MM.1S (cell line): ENCODE data around the gene CDK8.

Experiments used
- DNase-seq: peaks from one replicate; pipeline ENCODE4 v3.0.0-alpha.2; 2015
- H2AFZ ChIP-seq: fragments of 300-600 bp; sonication (generic); 2 replicates; pipeline ENCODE4 v1.6.0; 2016; ENCODE audit warnings: antibody characterized with exemption, low read length
- H3F3A ChIP-seq: fragments of 300-600 bp; sonication (generic); 2 replicates; pipeline ENCODE4 v1.6.1; 2016; ENCODE audit warnings: mild to moderate bottlenecking, antibody characterized with exemption, low read length, moderate library complexity, mixed read lengths; ENCODE audit not compliant: insufficient read depth
- H3K27ac ChIP-seq: fragments of 300-600 bp; sonication (generic); 2 replicates; pipeline ENCODE4 v1.5.1; 2016; ENCODE audit warnings: mild to moderate bottlenecking, low read length
- H3K27me3 ChIP-seq: fragments of 300-600 bp; sonication (generic); replicated peaks from 2 replicates; pipeline ENCODE4 v1.6.0; 2016; ENCODE audit warnings: low read length; ENCODE audit not compliant: insufficient read depth
- H3K36me3 ChIP-seq: fragments of 300-600 bp; sonication (generic); replicated peaks from 2 replicates; pipeline ENCODE4 v1.6.1; 2016; ENCODE audit warnings: mild to moderate bottlenecking, low read length, mixed read lengths; ENCODE audit not compliant: insufficient read depth
- H3K4me1 ChIP-seq: fragments of 300-600 bp; sonication (generic); 2 replicates; pipeline ENCODE4 v1.6.1; 2016; ENCODE audit warnings: low read length, mixed read lengths
- H3K4me2 ChIP-seq: fragments of 300-600 bp; sonication (generic); 2 replicates; pipeline ENCODE4 v1.6.0; 2016; ENCODE audit warnings: low read depth, low read length
- H3K4me3 ChIP-seq: fragments of 300-600 bp; sonication (generic); 2 replicates; pipeline ENCODE4 v1.5.1; 2016; ENCODE audit warnings: low read length, mixed read lengths
- H3K79me2 ChIP-seq: fragments of 300-600 bp; sonication (generic); 2 replicates; pipeline ENCODE4 v1.6.1; 2016; ENCODE audit warnings: mixed run types, low read length, mixed read lengths
- H3K9ac ChIP-seq: fragments of 300-600 bp; sonication (generic); 2 replicates; pipeline ENCODE4 v1.6.1; 2016; ENCODE audit warnings: low read length, mixed read lengths
- H3K9me2 ChIP-seq: fragments of 300-600 bp; sonication (generic); replicated peaks from 2 replicates; pipeline ENCODE4 v1.6.1; 2016; ENCODE audit warnings: mild to moderate bottlenecking, low read length, mixed read lengths; ENCODE audit not compliant: insufficient read depth
- H3K9me3 ChIP-seq: fragments of 300-600 bp; sonication (generic); replicated peaks from 2 replicates; pipeline ENCODE4 v1.6.1; 2016; ENCODE audit warnings: mild to moderate bottlenecking, low read length, mixed read lengths; ENCODE audit not compliant: insufficient read depth
- H4K20me1 ChIP-seq: fragments of 300-600 bp; sonication (generic); 2 replicates; pipeline ENCODE4 v1.6.1; 2016; ENCODE audit warnings: mild to moderate bottlenecking, low read length, moderate library complexity, mixed read lengths; ENCODE audit not compliant: insufficient read depth
- CTCF ChIP-seq: fragments of 300-600 bp; sonication (generic); IDR thresholded peaks from 2 replicates; pipeline ENCODE4 v1.5.1; 2016; ENCODE audit warnings: antibody characterized with exemption, low read length, mixed read lengths
- EZH2 ChIP-seq: fragments of 300-600 bp; sonication (generic); optimal IDR thresholded peaks from 2 replicates; pipeline ENCODE3; 2017; ENCODE audit warnings: low read depth, mild to moderate bottlenecking, antibody characterized with exemption, low read length, mixed read lengths
- EZH2phosphoT487 ChIP-seq: fragments of 300-600 bp; sonication (generic); IDR thresholded peaks from 2 replicates; pipeline ENCODE4 v1.6.1; 2018; ENCODE audit warnings: antibody characterized with exemption, low read length

Gene CDK8

GRCh38 chr13:26425443-26426358, 171.8 kb downstream of the CDK8 start:
- Histone ChIP-seq H3K4me1 (no peaks in the 10 kb centered on the region), H3K9ac (no peak overlapping the region), H3K4me3 (no peak overlapping the region), H3K36me3 (no peaks in the 10 kb centered on the region), H2AFZ (no peak overlapping the region), H3F3A (no peaks in the 10 kb centered on the region), H3K9me2 (no peaks in the 10 kb centered on the region), H3K4me2 (no peak overlapping the region), H3K9me3 (no peaks in the 10 kb centered on the region), H3K79me2 (no peaks in the 10 kb centered on the region), H3K27ac (no peak overlapping the region), H4K20me1 (no peaks in the 10 kb centered on the region), H3K27me3 (no peaks in the 10 kb centered on the region)
- no peak for DNase-seq
- no peak for TF ChIP-seq EZH2phosphoT487
- no peak for TF ChIP-seq EZH2
- no peak for TF ChIP-seq CTCF

GRCh38 chr13:26433776-26434175, 179.8 kb downstream of the CDK8 start:
- H2AFZ ChIP-seq = no peak overlapping the region
- H4K20me1 ChIP-seq = no peaks in the 10 kb centered on the region
- no peaks in the 10 kb centered on the region for H3K4me1 ChIP-seq
- no peak overlapping the region for H3K4me3 ChIP-seq
- TF ChIP-seq CTCF (no peak), EZH2phosphoT487 (no peak), EZH2 (no peak)
- H3K9me2 ChIP-seq = no peaks in the 10 kb centered on the region
- no peaks in the 10 kb centered on the region for H3K79me2 ChIP-seq
- DNase-seq = no peak
- H3K27me3 ChIP-seq = no peaks in the 10 kb centered on the region
- H3K9me3 ChIP-seq = no peaks in the 10 kb centered on the region
- H3F3A ChIP-seq = no peaks in the 10 kb centered on the region
- no peak overlapping the region for H3K4me2 ChIP-seq
- no peak overlapping the region for H3K27ac ChIP-seq
- H3K36me3 ChIP-seq = no peaks in the 10 kb centered on the region
- no peak overlapping the region for H3K9ac ChIP-seq

- H3K79me2 ChIP-seq = no peaks in the 10 kb centered on the region
- H3K9ac ChIP-seq = no peak overlapping the region
- TF ChIP-seq EZH2 = no peak
- H3K36me3 ChIP-seq = no peaks in the 10 kb centered on the region
- DNase-seq = no peak
- H3K4me1 ChIP-seq = no peaks in the 10 kb centered on the region
- no peaks in the 10 kb centered on the region for H3K9me3 ChIP-seq
- no peak overlapping the region for H2AFZ ChIP-seq
- H3K4me2 ChIP-seq = no peak overlapping the region
- H3K9me2 ChIP-seq = no peaks in the 10 kb centered on the region
- H4K20me1 ChIP-seq = no peaks in the 10 kb centered on the region
- no peak overlapping the region for H3K27ac ChIP-seq
- no peak overlapping the region for H3K4me3 ChIP-seq
- H3K27me3 ChIP-seq = no peaks in the 10 kb centered on the region
- no peaks in the 10 kb centered on the region for H3F3A ChIP-seq
These were observed 181.2 kb downstream of the CDK8 start for GRCh38 chr13:26435171-26435570.

GRCh38 chr13:26435646-26436045, 181.7 kb downstream of the CDK8 start:
- Histone ChIP-seq H3K27ac (no peak overlapping the region), H3K9me2 (no peaks in the 10 kb centered on the region), H3K36me3 (no peaks in the 10 kb centered on the region), H3K4me1 (no peaks in the 10 kb centered on the region), H3K9ac (no peak overlapping the region), H3F3A (no peaks in the 10 kb centered on the region), H4K20me1 (no peaks in the 10 kb centered on the region), H3K4me2 (no peak overlapping the region), H3K4me3 (no peak overlapping the region), H3K9me3 (no peaks in the 10 kb centered on the region), H3K79me2 (no peaks in the 10 kb centered on the region), H3K27me3 (no peaks in the 10 kb centered on the region), H2AFZ (no peak overlapping the region)
- DNase-seq = no peak
- TF ChIP-seq EZH2 = no peak
- no peak for TF ChIP-seq CTCF
- TF ChIP-seq EZH2phosphoT487 = no peak
